GM21786 (cell line): ENCODE results near the gene HOXC11.

Experiments
- ATAC-seq: cut with Tn5 transposase; IDR thresholded peaks from one replicate; pipeline ENCODE4 v1.9.1; 2021; ENCODE audit not compliant: unreplicated experiment

HOXC11 gene

GRCh38 chr12:53972722-53973235 lies at the start of gene HOXC11:
TSS of gene HOXC11 (plus strand) at chr12:53973126. CDS start at chr12:53973242, 116 bp downstream.
- no peak for ATAC-seq

DNA sequence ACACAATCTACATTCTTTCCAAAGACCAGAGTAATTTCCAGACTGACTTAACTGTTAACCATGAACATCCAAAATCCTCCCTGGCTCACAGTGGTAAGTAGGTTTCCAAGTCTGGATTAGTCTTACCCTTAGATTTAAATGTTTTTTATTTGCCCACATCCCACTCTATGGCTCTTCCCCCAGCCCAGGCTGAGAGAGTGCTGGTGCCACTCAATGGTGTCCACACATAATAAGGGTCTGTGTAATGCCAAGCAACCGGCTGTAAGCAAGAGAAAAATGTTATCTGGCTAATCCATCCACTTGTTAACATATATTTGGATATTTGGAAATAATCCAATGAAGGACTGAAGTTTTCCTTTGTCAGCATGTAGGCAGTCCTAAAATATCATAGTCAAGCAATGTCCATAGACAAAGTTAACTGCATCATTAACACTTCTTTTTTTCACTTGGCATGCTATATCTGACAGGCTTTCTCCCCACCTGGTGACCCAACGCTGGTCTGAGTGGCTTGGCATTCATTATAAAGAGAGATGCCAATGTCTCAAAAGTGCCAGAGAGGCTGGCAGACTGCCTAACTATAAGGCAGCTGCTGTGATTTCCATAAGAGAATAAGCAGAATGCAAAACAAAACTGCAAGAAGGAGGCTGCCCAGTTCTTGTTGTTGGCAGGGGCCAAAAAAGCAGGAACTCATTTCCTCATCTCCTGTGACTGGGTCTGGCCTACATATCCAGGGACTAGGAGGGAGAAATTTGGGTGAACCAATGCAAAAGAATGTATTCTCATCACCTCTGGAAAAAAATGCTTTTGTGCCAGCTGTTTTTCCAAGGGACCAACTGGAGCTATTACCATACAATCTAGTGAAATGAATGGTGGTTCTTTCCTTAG lies 48.2 kb upstream of the HOXC11 start:
- no peak for ATAC-seq

- no peak for ATAC-seq
Observed at GRCh38 chr12:53927220-53928029, 45.5 kb upstream of the HOXC11 start.

DNA sequence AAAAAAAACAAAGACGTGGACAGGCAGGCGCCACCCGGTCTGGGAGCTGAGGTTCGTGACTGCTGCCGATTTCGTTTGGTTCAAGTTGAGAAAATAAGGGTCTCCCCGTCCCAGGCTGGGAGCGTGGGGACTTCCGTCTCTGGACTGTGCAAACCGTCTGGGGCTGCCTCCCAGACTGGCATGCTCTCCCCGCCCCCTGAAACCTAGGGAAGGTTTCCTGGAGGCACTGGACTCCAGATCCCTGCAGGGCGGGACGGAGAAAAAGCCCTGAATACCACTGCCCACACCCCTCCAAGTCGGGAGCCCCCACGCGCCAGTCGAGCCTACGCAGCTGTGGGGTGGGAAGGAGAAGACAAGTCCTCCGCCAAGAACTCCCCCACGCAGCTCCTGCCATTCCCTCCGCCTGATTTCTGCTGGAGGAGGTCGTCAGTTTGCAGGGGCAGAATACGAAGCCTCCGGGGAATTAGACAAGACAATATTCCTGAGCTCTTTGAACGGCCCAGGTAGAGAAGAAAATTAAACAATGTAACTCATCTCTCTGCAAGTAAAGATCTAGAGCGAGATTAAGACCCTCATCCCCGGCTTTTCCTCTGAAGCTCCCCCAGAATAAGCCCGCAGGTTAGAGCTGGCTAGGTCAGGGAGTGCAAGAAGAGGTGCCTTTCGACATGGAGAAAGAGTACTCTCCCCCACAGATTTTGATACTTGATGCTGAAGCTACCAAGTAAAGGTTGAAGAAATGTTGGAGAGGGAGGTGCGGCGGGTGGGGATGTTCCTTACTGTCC lies 44.7 kb upstream of the HOXC11 start:
- no peak for ATAC-seq

GRCh38 chr12:53929527-53929926 lies 43.4 kb upstream of the HOXC11 start:
- ATAC-seq: no peak

DNA sequence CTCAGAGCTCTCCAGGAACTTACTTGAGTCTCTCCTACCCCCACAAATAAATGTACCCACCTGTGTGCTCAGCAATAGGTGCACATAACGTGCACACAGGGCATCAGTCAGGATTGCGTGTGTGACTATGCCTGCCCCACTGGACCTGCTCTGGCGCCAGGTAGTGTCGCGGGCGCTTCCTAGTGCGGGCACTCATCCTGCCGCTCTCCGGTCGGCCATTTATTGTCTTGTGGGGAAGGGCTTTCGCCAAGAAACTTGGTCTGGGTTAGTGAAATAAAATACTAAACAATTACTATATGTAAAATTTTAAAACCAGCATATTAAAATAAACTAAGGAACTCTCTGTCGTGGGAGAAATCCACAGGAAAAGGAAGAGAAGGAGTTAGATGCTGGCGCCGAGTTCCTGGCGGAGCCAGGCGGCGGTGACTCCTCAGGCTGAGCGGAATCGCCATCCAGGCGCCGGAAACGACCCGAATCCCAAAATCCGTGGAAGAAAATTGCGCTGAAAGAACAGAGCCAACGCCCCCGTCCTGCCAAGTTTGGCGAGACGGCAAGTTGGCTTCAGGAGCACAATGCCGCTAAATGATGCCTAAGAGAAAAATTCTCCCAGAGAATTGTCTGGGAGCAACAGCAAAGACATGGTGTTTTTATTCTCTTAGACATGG lies 42.2 kb upstream of the HOXC11 start:
- ATAC-seq: no peak

- ATAC-seq: no peak
Observed at GRCh38 chr12:53931844-53932581, 40.9 kb upstream of the HOXC11 start.

DNA sequence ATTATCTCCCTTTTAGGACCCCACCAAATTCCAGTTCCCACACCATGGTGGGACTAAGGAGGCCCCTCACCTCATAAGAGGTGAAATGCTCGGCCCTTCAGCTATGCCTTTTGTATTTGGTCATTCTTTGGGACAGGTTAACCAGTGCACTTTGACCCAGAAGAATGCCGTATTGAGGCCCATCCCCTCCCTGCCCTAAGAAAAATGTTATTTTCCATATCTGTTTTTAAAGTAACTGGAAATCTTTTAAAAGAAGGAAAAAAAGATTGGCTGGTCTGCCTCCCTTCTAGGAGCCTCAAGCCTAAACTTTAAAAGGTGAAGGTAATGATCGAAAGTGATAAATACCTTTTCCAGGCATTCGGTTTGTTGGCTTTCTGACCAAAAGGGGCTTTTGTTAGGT lies 40.0 kb upstream of the HOXC11 start:
- ATAC-seq: no peak

DNA sequence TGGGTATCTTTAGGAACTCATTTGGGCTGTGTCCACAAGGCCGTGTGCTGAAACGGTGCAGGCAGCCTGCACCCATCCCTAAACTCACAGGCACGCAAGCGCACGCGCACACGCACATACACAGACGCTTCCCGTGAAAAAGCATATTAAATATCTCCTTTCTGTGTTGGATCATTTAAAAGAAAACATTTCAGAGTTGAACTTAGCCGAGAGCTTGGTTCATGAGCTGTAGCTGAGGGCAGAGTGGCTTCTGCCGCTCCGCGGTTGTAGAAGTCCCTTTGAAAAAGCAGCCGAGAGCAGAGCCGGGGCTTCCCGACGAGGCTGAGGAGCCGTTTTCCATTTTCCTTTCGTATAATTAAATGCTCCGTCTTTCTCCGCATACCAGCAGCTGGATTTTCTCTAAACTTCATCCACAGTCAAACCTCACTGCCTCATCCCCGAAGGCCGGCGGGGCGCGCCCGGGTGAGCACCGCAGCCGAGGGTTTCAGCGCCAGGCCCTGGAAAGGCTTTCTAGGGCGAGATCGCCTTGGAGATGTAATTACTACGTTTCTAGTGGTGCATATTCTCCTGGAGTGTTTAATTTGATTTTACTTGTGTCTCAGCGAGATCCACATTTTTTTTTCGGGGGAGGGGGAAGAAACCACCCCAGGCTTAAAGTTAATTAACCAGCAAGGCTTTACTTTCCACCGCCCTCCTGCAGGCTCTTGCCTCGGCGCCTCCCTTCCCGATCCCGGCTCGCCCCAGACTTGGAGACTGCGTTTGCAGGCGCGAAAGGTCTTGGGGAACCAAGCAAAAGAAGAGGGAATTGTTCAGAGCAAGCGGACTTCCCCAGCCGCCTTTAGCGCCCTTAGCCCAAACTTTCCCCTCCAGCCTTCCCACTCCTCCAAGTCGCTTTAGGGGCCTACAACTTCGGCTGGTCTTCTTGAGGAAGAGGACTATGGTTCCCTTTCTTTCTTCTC lies 37.3 kb upstream of the HOXC11 start:
- no peak for ATAC-seq

GRCh38 chr12:53937099-53937498 lies 35.8 kb upstream of the HOXC11 start:
- ATAC-seq: no peak

GRCh38 chr12:53937596-53938325 lies 35.2 kb upstream of the HOXC11 start:
- ATAC-seq: no peak

DNA sequence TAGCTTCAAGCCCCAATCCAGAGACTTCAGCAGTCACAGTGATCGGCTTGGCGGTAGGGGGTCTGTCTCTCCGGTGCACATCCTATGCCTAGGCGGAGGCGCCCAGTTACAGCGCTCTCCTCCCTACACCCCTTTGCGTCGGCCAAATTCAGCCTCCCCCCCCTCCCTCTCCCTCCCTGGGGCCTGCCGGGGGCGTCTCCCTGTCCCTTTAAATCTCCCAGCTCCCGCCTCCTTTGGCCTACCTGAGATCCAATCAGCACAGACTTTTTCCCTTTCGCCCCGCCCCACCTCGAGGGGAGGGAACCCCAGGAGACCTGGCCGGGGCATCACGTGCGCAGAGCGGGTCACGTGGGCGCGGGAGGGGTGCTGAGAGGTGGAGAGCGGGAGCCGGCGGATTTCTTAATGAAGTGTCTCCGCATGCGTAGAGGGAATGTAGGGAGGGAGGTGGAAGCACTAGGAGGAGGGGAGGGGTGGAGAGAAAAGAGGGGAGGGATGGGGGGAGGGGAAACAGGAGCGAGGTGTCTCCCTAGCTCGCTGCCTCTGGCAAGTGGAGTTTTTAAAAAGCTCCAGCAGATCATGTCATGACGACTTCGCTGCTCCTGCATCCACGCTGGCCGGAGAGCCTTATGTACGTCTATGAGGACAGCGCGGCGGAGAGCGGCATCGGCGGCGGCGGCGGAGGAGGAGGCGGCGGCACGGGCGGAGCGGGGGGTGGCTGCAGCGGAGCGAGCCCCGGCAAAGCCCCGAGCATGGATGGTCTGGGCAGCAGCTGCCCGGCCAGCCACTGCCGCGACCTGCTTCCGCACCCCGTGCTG lies 34.4 kb upstream of the HOXC11 start, which contains the start of gene HOXC13:
Gene HOXC13 (plus strand): TSS at position 506 of the 815 bp plus-strand sequence. CDS start 76 bp downstream, at position 582.
- ATAC-seq: no peak

GRCh38 chr12:53939141-53940108 lies 33.5 kb upstream of the HOXC11 start:
- ATAC-seq: no peak

DNA sequence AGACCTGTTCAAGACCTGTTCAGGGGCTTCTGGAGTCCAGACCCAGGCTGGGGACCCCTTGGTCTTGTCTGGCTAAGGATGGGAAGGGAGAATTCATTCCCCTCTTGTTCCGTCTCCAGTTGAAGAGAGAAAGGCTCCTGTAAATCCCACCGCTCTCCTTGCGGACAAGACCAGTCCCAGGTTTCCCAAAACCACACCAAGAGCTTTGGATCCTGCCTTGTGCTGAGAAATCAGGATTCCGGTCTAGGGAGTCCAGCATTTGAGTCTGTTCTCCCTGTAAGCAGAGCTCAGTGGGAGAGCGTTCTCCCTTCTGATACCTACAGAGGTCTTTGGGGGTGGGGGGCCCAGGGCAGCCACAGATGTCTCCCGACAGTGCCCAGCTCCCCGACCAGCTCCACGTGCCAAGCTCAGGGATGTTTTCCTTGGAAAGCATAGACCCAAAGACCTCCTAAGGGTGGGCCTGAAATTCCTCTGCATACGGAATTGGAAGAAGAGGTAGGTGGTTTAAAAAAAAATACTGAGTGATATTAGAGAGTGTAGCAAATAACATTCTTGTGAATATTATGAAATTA lies 32.4 kb upstream of the HOXC11 start:
- no peak for ATAC-seq

GRCh38 chr12:53941187-53941586 lies 31.7 kb upstream of the HOXC11 start:
- ATAC-seq: no peak
